Stimulated activated CD4-positive, alpha-beta T cell treated with anti-CD3 and anti-CD28 coated beads, Interleukin-12 subunit alpha, Interleukin-12 subunit beta, amount 100 ng/mL, for 4 hours (primary cell): ENCODE data around the gene MLPH.

ENCODE experiments used
- DNase-seq: peaks from one replicate; pipeline ENCODE4 v3.0.0-alpha.2; 2020

MLPH gene

GRCh38 chr2:237501892-237502513 lies 15.0 kb downstream of the MLPH start:
- no peak for DNase-seq

- no peak for DNase-seq
Measured at GRCh38 chr2:237503201-237503600, 16.1 kb downstream of the MLPH start.

GRCh38 chr2:237505188-237505939 lies 18.3 kb downstream of the MLPH start:
- no peak for DNase-seq

- no peak for DNase-seq
Measured at GRCh38 chr2:237507512-237507911, 20.5 kb downstream of the MLPH start.

- DNase-seq, result no peak
Measured at GRCh38 chr2:237508361-237508760, 21.3 kb downstream of the MLPH start.

- no peak for DNase-seq
Measured at GRCh38 chr2:237509151-237509550, 22.1 kb downstream of the MLPH start.

GRCh38 chr2:237509905-237510304 lies 22.9 kb downstream of the MLPH start:
- no peak for DNase-seq

- no peak for DNase-seq
Measured at GRCh38 chr2:237510502-237511217, 23.6 kb downstream of the MLPH start.

GRCh38 chr2:237511433-237511832 lies 24.4 kb downstream of the MLPH start:
- no peak for DNase-seq

GRCh38 chr2:237511885-237512405 lies 24.9 kb downstream of the MLPH start:
- DNase-seq, result no peak

- DNase-seq, result peak; percentile 74
Measured at GRCh38 chr2:237512774-237513466, 25.9 kb downstream of the MLPH start.

GRCh38 chr2:237513693-237514092 lies 26.6 kb downstream of the MLPH start:
- no peak for DNase-seq

- DNase-seq, result no peak
Measured at GRCh38 chr2:237514474-237515130, 27.6 kb downstream of the MLPH start.

GRCh38 chr2:237515166-237515565 lies 28.1 kb downstream of the MLPH start:
- DNase-seq, result no peak

- no peak for DNase-seq
Measured at GRCh38 chr2:237515621-237516275, 28.7 kb downstream of the MLPH start.

- DNase-seq, result no peak
Measured at GRCh38 chr2:237517163-237517562, 30.1 kb downstream of the MLPH start.

GRCh38 chr2:237517990-237518389 lies 30.9 kb downstream of the MLPH start:
- no peak for DNase-seq

- no peak for DNase-seq
Measured at GRCh38 chr2:237519506-237520245, 32.6 kb downstream of the MLPH start.

- no peak for DNase-seq
Measured at GRCh38 chr2:237520290-237520689, 33.2 kb downstream of the MLPH start.

- no peak for DNase-seq
Measured at GRCh38 chr2:237524631-237525030, 37.6 kb downstream of the MLPH start.

GRCh38 chr2:237525559-237526157 lies 38.6 kb downstream of the MLPH start:
- DNase-seq, result no peak
